ENCODE results near the gene NCOA1. TPM values are rescaled to one million over a fixed set of nuclear protein-coding genes. Genes with fewer than 3 reads are reported as not detected.

NCOA1 gene
- total RNA-seq, 1 experiment from 2014 or later: 11.6 TPM

DNA sequence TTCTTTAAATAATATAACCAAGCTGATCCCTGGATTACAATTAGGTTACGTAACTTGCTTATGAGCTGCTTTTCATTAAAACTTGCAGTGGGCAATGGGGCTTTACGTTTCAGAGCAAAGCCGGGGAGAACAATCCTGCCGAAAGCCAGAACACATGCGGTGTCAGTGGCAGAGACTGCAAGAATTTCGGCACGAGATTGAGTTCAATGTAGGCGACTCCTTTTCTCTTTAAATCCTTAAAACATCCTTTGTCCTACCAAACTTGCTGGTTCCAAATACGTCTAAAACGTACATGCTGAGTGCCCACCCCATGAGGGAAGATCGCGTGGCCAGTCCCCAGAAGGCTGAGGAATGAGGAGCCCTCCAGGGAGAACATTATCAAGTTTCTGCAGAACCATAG lies 36.8 kb upstream of the NCOA1 start:
- BruUV-seq (replicated peaks): no TSS peak

GRCh38 chr2:24456599-24457556 lies 34.2 kb upstream of the NCOA1 start:
- BruUV-seq (replicated peaks): no TSS peak
- TF ChIP-seq, protein P1, sequence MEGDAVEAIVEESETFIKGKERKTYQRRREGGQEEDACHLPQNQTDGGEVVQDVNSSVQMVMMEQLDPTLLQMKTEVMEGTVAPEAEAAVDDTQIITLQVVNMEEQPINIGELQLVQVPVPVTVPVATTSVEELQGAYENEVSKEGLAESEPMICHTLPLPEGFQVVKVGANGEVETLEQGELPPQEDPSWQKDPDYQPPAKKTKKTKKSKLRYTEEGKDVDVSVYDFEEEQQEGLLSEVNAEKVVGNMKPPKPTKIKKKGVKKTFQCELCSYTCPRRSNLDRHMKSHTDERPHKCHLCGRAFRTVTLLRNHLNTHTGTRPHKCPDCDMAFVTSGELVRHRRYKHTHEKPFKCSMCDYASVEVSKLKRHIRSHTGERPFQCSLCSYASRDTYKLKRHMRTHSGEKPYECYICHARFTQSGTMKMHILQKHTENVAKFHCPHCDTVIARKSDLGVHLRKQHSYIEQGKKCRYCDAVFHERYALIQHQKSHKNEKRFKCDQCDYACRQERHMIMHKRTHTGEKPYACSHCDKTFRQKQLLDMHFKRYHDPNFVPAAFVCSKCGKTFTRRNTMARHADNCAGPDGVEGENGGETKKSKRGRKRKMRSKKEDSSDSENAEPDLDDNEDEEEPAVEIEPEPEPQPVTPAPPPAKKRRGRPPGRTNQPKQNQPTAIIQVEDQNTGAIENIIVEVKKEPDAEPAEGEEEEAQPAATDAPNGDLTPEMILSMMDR (conservative IDR thresholded peaks at IDR 0.05): no peak
- TF ChIP-seq EZH2 (IDR thresholded peaks at IDR 0.05; ENCODE audit: low read depth): no peak
- intact Hi-C loops (cut with micrococcal nuclease; ENCODE audit: unreplicated experiment): no loop called here
- H3K27ac ChIP-seq: no peak overlapping the region
- no peaks in the 10 kb centered on the region for H3K79me2 ChIP-seq (ENCODE audit: low read depth)
- H3K9me2 ChIP-seq (ENCODE audit: insufficient read depth): no peaks in the 10 kb centered on the region
- H3K36me3 ChIP-seq (ENCODE audit: low read depth): no peaks in the 10 kb centered on the region
- no peaks in the 10 kb centered on the region for H3F3A ChIP-seq (ENCODE audit: insufficient read depth, low read depth)
- POLR2A ChIA-PET (ENCODE audit: unreplicated experiment): interaction anchor here (0.6 kb wide), 1 partner anchor 373 kb away, joined by 5 read pairs; no protein-coding TSS in a partner anchor
- no peaks in the 10 kb centered on the region for H3K27me3 ChIP-seq (ENCODE audit: insufficient read depth, low read depth)
- H3K4me3 ChIP-seq: no peak overlapping the region
- peak; percentile 34 to 44 for DNase-seq
- H4K20me1 ChIP-seq (ENCODE audit: insufficient read depth): no peaks in the 10 kb centered on the region
- H2AFZ ChIP-seq: no peak overlapping the region
- peaks cover 10% of the 10 kb centered on the region; the same call in 1 of the 2 replicates for H3K4me1 ChIP-seq (replicated peaks; ENCODE audit: insufficient read depth)
- CTCF ChIA-PET: interaction anchor here (0.6 kb wide), 1 partner anchor 45 kb away, joined by 4 read pairs; no protein-coding TSS in a partner anchor
- no peaks in the 10 kb centered on the region for H3K9me3 ChIP-seq (ENCODE audit: insufficient read depth, low read depth)
- H3K4me2 ChIP-seq: peak overlapping the region; percentile 45

More for the DNA sequence above, 36.8 kb upstream of the NCOA1 start:
- DNase-seq: no peak
- intact Hi-C loops (cut with micrococcal nuclease; ENCODE audit: unreplicated experiment): no loop called here
- CTCF ChIA-PET: no interaction called here
- no peaks in the 10 kb centered on the region for H3F3A ChIP-seq (ENCODE audit: insufficient read depth, low read depth)
- H4K20me1 ChIP-seq (ENCODE audit: insufficient read depth): no peaks in the 10 kb centered on the region
- H3K27me3 ChIP-seq (ENCODE audit: insufficient read depth, low read depth): no peaks in the 10 kb centered on the region
- H3K27ac ChIP-seq: no peak overlapping the region
- no peak for TF ChIP-seq EZH2 (IDR thresholded peaks at IDR 0.05; ENCODE audit: low read depth)
- TF ChIP-seq, protein P1 (conservative IDR thresholded peaks at IDR 0.05): no peak
- POLR2A ChIA-PET (ENCODE audit: unreplicated experiment): no interaction called here
- no peaks in the 10 kb centered on the region for H3K36me3 ChIP-seq (ENCODE audit: low read depth)
- H3K9me3 ChIP-seq (ENCODE audit: insufficient read depth, low read depth): peaks cover 7% of the 10 kb centered on the region; the same call in 1 of the 2 replicates
- peaks cover 10% of the 10 kb centered on the region; the same call in 1 of the 2 replicates for H3K4me1 ChIP-seq (replicated peaks; ENCODE audit: insufficient read depth)
- H3K79me2 ChIP-seq (ENCODE audit: low read depth): no peaks in the 10 kb centered on the region
- no peaks in the 10 kb centered on the region for H3K9me2 ChIP-seq (ENCODE audit: insufficient read depth)
- H3K4me2 ChIP-seq: no peak overlapping the region
- H3K4me3 ChIP-seq: no peak overlapping the region
- H2AFZ ChIP-seq: no peak overlapping the region

DNA sequence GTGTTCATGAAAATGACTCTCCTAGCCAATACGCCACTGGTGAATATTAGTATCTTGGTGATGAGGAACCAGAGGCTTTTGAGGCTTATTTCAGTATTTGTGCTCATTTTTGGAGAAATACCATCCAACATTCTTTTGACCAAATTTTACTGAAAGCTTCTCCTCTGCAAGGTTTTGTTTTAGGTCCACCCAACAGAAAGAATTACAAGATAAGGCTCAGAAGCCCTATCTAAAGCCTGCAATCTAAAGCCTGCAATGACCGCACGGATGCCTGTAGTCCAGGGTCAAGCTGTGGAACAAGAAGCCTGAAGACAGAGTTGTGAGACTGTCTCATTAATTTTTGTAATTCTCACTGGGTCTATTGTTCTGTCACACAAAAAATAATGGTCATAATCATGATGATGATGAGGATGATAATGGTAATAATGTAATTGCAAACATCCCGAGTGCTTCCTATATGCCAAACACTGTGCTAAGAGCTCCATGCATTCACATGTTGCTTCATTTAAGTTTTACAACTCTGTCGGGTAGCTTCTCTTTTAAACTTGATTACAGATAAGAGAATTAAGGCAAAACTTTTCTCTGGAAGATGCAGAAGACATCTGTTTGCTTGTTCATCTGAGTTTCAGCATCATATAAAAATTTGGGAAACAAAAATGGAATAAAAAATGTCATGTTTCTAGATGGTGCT lies 33.2 kb upstream of the NCOA1 start:
- Histone ChIP-seq H4K20me1 (ENCODE audit: insufficient read depth) (no peaks in the 10 kb centered on the region), H3K79me2 (ENCODE audit: low read depth) (no peaks in the 10 kb centered on the region), H3K36me3 (ENCODE audit: low read depth) (no peaks in the 10 kb centered on the region), H3K27ac (no peak overlapping the region), H3K4me2 (no peak overlapping the region), H2AFZ (no peak overlapping the region), H3K4me3 (no peak overlapping the region), H3F3A (ENCODE audit: insufficient read depth, low read depth) (no peaks in the 10 kb centered on the region), H3K27me3 (ENCODE audit: insufficient read depth, low read depth) (no peaks in the 10 kb centered on the region), H3K9me3 (ENCODE audit: insufficient read depth, low read depth) (no peaks in the 10 kb centered on the region), H3K4me1 (replicated peaks; ENCODE audit: insufficient read depth) (peaks cover 10% of the 10 kb centered on the region; the same call in 1 of the 2 replicates), H3K9me2 (ENCODE audit: insufficient read depth) (no peaks in the 10 kb centered on the region)
- intact Hi-C loops (cut with micrococcal nuclease; ENCODE audit: unreplicated experiment): no loop called here
- BruUV-seq (replicated peaks): no TSS peak
- POLR2A ChIA-PET (ENCODE audit: unreplicated experiment): interaction anchor here (0.7 kb wide), 1 partner anchor 36 kb away, joined by 4 read pairs; no protein-coding TSS in a partner anchor
- TF ChIP-seq EZH2 (IDR thresholded peaks at IDR 0.05; ENCODE audit: low read depth): no peak
- TF ChIP-seq, protein P1 (conservative IDR thresholded peaks at IDR 0.05): no peak
- CTCF ChIA-PET: no interaction called here
- DNase-seq: no peak
